Renal cortex interstitium (tissue), 11 donors: Measurements from ENCODE around the gene CCDC197. TPM values are rescaled to one million over a fixed set of nuclear protein-coding genes. Genes with fewer than 3 reads are reported as not detected.

Experiments
- DNase-seq, 11 donors: peaks; one replicate each; pipeline ENCODE4 v3.0.0-alpha.2; 2013; ENCODE audit warnings: low read depth in 9 of 11, low spot score in 4 of 11; ENCODE audit errors: extremely low read depth in 1 of 11
- polyA plus RNA-seq, 3 donors: library from polyadenylated mRNA; unstranded; fragments of 120-200 nt; gene quantifications; one replicate each; pipeline ENCODE4 v1.2.1, GENCODE V29; 2013; ENCODE audit not compliant: insufficient read length in 3 of 3

The CCDC197 gene
- polyA plus RNA-seq, 3 donors: not detected

DNA sequence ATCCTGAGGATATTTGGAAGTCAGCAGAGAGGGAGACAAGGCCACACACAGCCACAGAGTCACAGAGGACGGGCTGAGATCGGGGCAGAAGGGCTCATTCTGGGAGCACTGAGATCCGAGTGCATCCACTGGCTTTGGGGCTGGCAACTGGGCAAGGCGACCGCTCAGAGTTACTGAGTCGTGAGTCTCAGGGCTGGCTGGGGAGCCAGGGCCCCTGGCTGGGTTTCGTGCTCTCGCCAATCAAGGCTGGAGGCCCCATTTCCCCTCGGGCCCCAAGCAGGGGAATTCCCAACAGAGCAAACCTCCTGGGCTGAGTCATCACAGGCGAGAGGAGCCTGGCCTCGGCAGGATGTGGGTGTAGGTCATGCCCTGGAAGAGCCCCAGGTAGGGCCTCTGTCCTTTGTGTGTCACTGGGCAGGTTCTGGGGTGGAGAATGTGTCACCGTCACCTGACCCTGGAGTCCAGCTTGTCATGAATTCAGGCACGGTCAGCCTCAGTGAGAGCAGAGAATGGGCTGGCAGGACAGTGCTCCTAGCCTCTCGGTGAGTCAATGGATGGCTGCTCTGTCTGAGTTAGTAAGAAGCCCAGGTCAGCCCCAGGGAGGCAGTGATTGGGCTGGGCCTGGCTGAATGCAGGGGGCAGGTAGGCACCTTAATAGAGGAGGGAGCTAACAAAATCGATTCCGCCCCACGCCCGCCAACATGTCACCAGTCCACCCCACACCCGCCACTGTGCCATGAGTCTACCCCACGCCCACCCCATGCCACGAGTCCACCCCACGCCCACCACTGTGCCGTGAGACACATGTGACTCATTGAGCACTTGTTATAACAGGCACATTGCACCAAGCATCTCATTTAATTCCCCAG is 37.6 kb upstream of the CCDC197 start:
- no peak for DNase-seq

DNA sequence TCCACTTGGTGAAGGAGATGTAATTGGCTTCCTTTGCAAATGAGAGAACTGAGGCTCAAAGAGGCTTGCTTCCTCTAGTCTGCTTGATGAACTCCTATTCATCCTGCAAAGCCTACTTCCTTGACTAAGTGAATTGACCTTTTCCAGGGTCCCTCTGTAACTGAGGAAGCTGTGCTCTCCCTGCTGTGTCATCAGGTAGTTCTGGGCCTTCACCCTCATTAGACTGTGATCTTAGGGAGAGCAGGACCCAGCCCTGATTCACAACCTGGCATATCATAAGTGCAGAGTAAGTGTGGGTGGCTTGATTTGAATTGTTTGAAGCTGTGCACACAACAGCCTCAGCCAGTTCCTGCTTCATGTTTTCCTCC is 37.0 kb upstream of the CCDC197 start:
- no peak for DNase-seq

DNA sequence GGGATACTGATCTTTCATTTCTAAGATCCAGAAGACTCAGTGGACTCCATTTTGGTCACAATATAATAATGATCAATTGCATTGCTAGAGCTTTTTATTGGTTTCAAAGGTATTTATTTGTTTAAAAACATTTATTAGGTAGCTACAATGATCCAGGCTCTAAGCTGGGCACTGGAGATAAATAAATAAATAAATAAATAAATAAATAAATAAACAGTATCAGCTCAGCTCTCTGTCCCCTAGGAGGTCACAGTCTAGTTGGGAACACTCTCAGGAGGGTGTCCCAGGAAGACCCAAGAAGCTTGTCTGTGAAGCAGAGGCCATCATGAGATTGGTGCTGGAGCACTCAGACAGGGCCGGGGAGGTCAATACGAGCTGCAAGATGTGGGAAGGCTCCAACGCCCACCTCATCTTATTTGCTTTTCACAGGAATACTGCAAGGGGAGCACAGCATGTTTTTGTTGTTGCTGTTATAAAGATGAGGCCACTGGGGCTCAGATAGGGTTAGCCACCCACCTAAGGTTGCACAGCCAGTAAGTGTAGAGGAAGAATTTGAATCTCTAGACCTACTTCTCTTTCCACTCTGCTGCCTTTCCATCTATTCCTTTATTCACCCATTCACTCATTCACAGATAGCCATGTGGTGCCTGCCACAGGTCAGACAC is 36.2 kb upstream of the CCDC197 start:
- no peak for DNase-seq

DNA sequence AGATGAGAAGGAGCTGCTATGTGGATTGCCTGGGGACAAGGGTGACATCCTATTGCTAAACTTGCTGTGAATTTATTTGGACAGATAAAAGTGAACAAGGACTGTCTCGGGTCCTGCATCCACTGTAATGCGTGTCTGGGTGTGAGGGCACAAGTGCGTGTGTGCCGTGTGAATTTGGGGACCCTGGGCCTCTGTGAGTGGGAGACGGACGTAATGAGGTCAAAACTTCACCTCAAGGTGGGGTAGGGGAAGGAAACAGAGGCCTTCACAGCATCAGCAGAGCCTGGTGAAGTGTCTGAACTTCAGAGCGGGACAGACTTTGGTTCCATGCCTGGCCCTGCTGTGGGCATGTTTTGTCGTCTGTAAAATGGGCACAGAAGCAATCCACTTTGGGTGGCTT is 35.5 kb upstream of the CCDC197 start:
- DNase-seq: no peak

DNA sequence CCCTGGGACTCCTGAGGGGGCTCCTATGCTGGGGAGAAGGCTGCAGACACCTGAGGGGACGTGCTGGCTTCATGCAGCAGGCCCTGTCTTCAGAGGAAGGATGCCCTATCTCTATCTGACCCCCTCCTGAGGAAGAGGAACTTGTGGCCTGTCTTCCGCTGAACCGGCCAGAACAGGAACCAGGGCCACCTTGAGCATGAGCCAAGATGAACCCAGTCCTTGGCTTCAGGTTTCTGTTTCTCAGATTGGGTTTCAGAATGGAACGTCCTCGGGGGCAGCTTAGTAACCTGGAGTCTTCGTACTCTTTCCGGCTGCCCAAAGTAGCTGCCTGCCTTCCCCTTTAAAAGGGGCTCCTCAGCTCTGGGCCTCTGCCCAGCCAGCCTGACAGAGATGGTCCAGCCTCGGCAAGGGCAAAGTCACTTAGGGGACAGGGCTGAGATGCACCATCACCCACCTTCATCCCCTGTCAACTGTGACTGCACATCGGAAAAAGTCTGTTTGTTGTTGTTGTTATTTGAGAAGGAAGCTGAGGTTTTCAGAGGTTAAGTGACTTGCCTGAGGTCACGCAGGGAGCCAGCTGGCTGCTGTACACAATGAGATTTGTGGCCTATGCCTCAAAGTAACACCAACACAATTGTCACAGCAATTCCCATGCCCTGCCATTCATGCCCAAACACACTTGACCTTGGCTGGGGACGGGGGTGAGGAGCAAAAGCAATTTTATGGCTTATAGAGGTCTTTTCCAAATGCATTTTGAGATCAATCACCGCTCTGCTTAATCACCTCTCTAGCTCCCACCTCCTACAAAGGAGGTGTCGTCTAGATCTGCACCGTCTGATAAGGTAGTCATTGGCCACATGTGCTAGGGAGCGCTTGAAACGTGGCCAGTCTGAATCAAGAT is 34.1 kb upstream of the CCDC197 start:
- DNase-seq: peak in 1 of 11 donors; percentile 38

DNA sequence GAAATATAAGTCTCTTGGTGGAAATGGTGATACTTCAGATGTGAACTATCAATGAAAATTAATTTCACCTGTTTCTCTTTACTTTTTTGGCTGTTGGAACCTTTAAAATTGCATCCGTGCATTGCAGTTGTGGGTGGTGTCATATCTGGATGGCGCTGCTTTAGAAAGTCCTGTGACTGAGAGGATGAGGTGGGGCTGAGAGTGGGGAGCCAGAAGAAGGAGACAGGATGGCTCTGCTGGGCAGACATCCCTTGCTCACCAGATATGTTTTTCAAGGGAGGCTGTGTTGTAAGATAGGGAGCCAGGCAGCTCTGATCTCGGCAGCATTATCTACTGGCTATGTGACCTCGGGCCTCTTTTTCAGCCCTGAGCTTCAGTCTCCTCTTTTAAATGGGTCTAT is 33.4 kb upstream of the CCDC197 start:
- DNase-seq: no peak

DNA sequence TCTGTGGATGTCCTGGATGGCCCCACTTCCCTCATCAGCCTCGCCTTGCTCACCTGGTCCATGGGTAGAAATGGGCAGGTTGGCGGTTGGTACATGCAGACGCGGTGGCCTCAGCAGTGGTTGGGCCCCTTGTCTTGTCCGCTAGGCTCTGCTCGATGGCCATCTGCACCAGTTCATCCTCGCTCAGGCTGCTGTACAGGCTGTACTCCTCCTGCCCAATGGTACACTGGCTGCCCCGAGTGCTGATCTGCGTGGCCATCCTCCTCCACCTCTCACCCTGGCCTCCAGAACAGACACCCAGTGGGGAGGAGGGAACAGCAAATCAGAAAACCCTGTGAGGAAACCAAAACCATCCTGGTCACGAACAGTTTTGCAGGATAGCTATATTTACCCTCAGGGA is 32.8 kb upstream of the CCDC197 start:
- no peak for DNase-seq

DNA sequence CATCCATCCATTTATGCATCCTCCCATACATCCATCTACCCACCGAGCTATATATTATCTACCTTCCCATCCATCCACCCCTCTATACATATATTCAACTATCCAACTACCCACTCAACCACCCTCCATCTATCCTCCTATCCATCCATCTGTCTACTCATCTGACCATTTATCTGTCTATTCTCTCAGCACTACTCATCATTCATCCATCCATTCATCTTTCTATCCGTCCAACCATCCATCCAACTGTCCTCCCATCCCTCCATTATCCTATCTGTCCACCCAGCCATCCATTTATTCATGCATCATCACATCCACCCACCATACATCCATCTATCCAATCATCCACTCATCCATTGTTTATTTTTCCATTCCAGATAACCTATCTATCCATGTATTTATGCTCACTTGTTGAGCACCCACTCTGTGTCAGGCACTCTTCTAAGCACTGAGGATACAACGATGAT is 32.2 kb upstream of the CCDC197 start:
- DNase-seq: no peak

DNA sequence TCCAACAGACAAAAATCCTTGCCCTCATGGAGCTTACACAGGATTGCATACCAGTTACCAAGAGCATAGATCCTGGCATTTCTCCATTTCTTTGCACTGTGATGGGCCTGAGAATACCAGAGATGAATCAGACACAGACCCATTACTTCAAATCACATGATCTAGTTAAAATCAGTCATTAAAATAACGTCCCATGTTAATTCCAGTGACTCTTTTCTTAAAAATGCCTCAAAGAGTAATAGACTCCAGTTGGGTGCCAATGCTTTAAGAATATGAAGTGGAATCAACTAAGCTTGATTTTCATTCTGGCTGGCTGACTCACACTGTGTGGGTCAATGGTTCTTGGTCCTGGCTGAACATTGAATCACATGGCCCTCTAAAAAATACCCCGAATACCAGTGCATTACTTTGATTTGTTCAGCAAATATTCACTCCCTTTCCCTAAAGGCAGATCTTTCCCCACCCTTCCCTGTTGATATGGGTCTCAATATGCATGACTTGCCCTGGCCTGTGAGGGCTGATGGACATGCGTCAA is 31.7 kb upstream of the CCDC197 start:
- no peak for DNase-seq

DNA sequence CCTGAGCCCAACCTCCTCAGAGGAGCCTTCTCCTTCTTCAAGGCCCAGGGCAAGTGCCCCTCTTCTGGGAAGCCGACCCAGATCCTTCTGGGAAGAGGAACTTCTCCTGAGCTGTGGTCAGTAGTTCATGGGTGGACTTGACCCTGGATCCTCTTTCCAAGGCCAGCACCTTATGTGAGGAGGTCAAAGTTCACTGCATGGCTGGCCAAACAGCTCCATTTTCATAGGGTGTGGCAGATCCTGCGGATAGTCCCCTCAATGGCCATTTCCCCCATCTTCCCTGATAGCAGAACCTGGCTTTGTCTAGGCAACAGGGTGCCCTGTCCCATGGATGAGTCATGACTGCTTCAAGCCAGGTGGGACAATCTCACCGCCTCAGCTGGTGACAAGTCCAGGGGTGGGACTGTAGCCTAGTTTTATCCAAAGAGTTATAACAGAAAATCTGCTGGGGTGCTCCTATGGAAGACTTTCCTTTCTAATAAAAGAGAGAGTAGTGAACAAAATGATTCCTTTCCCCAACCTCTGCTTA is 31.1 kb upstream of the CCDC197 start:
- DNase-seq: no peak

DNA sequence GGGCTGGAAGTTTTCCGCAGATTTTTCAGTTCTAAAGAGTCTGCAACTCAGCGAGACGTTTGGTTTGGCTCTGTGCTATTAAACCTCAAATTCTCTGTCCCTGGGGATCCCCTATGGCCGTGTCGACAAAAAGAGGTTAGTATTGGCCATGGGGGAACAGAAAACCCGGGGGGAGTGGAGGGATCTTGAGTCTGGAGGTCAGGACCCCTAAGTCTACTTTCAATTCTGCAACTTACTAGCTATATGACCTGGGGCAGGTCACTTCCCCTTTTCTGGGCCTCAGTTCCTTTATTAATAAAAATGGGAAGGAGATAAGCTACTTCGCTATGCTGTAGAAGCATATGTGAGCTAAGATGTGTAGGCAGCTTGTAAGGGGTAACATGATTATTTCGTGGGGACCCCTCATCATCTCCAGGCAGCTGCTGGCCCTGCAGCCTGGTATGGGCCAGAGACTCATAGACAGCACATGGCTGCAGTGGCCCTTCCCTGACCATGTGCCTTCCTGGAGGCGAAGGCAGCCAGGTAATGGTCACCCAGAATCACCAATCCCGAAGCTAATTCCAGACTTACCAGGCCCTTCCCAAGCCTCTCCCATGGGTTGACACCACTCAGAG is 29.4 kb upstream of the CCDC197 start:
- DNase-seq: no peak

DNA sequence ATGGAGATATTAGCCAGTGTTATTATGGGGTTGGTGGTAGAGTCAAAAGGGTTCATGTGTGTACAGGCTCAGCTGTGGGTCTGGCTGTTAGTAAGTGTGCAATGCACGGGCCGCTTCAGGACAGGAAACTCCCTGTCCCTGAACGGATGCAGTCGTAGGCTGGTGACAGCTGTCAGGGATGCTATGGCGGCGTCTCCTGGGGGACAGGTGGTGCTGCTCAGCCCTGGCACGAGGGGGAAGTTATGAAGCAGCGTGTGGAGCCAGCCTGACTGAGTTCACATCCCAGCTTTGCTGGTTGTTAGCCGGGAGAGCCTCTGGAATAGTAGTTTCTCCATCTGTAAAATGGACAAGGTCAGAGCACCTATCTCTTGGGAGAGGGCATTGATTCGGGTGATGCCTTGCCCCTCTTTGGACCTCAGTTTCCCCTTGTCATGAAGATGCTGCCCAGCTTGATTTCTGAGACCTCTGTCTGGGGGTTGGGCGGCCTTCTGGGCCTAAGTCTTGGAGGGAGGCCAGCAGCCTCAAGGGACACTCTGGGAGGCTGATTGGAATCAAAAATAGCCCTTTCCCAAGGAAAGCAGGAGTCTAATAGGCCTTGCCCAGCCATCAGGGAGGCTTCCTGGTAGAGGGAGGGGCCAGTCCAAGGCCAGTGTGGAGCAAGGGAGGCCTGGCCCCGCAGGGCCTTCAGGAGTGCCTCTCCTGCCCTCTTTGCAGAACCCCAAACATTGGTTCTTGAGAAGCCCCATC is 27.8 kb upstream of the CCDC197 start:
- no peak for DNase-seq

DNA sequence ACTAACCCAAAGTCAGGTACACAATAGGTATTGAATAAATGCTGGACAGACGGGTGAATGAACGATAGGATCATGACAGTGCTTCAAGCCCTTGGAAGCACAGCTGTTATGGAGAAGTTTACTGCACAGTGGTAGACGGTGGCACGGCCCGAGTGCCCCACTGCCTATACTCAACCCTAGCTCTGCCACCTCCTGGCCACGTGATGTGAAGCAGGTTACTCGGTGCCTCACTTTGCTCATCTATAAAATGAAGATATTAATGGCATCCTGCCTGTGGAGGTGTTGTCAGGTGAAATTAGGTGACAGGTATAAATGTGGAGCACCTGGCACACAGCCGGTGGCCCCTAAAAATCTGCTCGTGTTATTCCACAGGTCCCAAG is 26.5 kb upstream of the CCDC197 start:
- no peak for DNase-seq

DNA sequence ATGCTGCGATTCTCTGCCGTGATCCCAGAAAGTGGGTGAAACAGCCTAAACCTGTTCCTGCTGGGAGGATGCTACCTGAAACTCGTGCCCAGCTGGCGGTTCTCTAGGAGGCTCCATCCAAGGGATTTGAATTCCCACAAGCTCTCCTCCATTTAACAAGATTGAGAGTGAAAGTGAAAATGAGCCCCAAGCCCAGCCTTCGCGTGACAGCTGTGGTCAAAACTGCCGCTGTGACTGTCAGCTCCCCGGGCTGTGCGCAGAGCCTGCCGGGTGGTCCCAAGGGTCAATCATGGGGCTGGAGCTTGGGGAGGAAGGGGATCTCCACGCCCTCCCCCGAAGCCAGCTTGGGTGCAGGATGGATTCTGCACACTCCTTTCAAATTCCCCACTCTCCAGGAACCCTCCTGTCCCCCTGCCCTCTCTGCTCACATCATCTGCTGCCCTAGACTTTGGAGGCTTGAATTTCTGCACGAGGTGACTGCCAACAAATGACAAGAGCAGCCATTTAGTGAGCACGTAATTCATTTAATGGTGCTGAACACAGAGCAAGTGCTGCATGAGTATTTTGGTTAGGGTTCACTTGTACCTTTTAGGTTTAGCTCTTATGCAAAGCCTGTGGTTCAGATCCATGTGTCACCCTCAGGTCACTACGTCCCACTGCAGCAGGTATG is 26.0 kb upstream of the CCDC197 start:
- no peak for DNase-seq

DNA sequence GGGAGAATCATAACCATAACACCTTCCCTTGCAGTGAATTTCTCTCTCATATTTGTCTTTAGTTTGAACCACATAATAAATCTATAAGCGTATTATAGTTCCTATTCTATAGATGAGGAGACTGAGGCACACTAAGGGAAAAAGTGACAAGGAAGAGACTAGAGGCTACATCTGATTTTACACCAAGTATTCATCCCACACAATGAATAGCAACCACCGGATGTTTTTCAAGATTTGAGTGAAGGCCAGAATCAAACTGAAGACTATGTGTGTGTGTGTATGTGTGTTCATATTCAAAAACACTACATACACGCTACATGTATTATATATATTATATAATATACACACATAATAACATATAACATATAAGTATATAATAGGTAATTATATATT is 25.5 kb upstream of the CCDC197 start:
- DNase-seq: no peak

DNA sequence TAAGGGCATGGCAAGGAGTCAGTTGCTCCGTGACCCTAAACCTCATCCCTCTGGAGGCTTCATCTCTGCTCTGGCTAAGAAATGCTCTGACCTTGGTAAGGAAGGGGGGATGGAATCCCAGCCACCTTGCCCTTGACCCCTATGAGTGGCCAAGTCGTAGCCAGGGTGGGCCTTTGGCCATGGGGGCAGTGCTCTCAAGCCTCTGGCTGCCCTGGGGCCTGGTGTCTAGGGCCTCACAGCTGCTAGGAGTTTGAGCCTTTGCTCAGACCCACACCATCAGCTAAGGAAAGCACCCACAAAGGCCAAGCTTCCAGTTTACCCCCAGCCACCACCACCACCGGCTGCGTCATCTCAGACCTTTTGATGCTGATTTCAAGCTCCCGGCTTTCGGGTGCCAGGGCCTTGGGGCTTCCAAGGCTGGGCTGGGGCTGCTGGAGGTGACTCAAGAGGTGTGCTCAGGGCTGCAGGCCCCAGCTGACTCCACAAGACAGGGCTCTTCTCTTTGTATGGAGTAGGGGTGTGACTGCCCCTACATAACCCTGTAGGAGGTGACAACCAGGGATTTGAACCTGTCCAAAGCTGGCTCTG is 24.4 kb upstream of the CCDC197 start:
- no peak for DNase-seq

DNA sequence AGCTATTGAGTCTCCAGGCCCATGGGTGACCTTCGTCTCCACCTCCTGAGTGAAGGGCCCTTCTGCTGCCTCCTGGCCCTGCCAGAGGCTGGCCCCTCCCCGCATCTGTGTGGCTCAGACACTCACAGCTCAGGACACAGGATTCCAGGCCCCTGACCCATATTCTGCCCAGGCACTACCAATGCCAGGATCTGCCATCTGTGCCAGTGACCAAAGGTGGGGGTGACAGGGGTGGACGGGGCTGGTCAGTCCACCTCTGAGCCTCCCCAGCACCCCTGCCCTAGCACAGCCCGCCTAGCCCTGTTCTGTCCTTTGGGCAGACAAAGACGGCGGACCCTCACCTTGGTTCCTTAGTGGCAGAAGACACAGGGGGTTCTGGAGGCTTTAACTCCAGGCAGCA is 23.5 kb upstream of the CCDC197 start:
- DNase-seq: no peak
